A673 (cell line): ENCODE results near the gene PHACTR3. TPM values are rescaled to one million over a fixed set of nuclear protein-coding genes. Genes with fewer than 3 reads are reported as not detected.

ENCODE experiments used
- BruUV-seq: library from RNA; stranded (reverse); fragments of 400-500 nt; replicated peaks from 2 replicates; lab custom pipeline; 2021; lab: Mats Ljungman, UMichigan
- CTCF ChIA-PET: fragments of 300-600 bp; sonication (Branson Sonifier 250); formaldehyde crosslinking; loops from one replicate; lab custom pipeline; 2022; ENCODE audit warnings: antibody characterized with exemption; lab: Charles Lee
- POLR2A ChIA-PET: fragments of 300-600 bp; sonication (Branson Sonifier 250); formaldehyde crosslinking; loops from one replicate; lab custom pipeline; 2022; ENCODE audit warnings: antibody characterized with exemption; ENCODE audit not compliant: low non-redundant PET; lab: Charles Lee
- DNase-seq: peaks from one replicate; pipeline ENCODE4 v3.0.0-alpha.2; 2015; ENCODE audit warnings: low spot score
- H3K27ac ChIP-seq: fragments of 200-600 bp; sonication (generic); 2 replicates; pipeline ENCODE4 v1.5.1; 2016; ENCODE audit warnings: mixed run types, low read depth, mild to moderate bottlenecking, mixed read lengths, antibody characterized with exemption, low read length; ENCODE audit not compliant: poor library complexity, severe bottlenecking
- H3K27me3 ChIP-seq: fragments of 200-600 bp; sonication (generic); replicated peaks from 2 replicates; pipeline ENCODE4 v1.6.1; 2017; ENCODE audit warnings: mixed run types, low read depth, mild to moderate bottlenecking, mixed read lengths, antibody characterized with exemption, low read length; ENCODE audit not compliant: insufficient read depth, poor library complexity
- H3K36me3 ChIP-seq: fragments of 200-600 bp; sonication (generic); 2 replicates; pipeline ENCODE4 v1.6.1; 2016; ENCODE audit warnings: mixed run types, mild to moderate bottlenecking, mixed read lengths, antibody characterized with exemption, low read length; ENCODE audit not compliant: insufficient read depth, poor library complexity, severe bottlenecking
- H3K4me1 ChIP-seq: fragments of 200-600 bp; sonication (generic); 2 replicates; pipeline ENCODE4 v1.6.1; 2017; ENCODE audit warnings: mixed run types, mild to moderate bottlenecking, mixed read lengths, antibody characterized with exemption, low read length; ENCODE audit not compliant: insufficient read depth, poor library complexity, severe bottlenecking
- H3K4me3 ChIP-seq: fragments of 200-600 bp; sonication (generic); 2 replicates; pipeline ENCODE4 v1.5.1; 2016; ENCODE audit warnings: low read depth, mixed run types, mild to moderate bottlenecking, mixed read lengths, low read length; ENCODE audit not compliant: poor library complexity, severe bottlenecking
- H3K9me3 ChIP-seq: fragments of 200-600 bp; sonication (generic); 2 replicates; pipeline ENCODE4 v1.6.1; 2016; ENCODE audit warnings: mixed run types, low read depth, mild to moderate bottlenecking, mixed read lengths, antibody characterized with exemption, low read length; ENCODE audit not compliant: poor library complexity, severe bottlenecking
- EZH2 ChIP-seq: fragments of 200-600 bp; sonication (generic); IDR thresholded peaks from 2 replicates; pipeline ENCODE4 v1.6.1; 2017; ENCODE audit warnings: borderline replicate concordance, low read depth, mild to moderate bottlenecking, mixed read lengths, antibody characterized with exemption, low read length; ENCODE audit not compliant: poor library complexity, severe bottlenecking
- intact Hi-C: fragments of 100-400 bp; cut with micrococcal nuclease; formaldehyde crosslinking; loops from one replicate; pipeline ENCODE4 v1.10.0; 2022; ENCODE audit not compliant: unreplicated experiment
- total RNA-seq: library from RNA; stranded (reverse); gene quantifications from 2 replicates; pipeline ENCODE4 v1.2.3, GENCODE V29; 2021
- TF ChIP-seq, protein P1 (sequence below): fragments of 300-800, 200-600 bp; sonication (generic); conservative IDR thresholded peaks from 2 replicates; pipeline ENCODE4 v1.5.1; 2017; ENCODE audit warnings: low read depth, mild to moderate bottlenecking, antibody characterized with exemption, low read length, moderate library complexity, mixed read lengths

Gene PHACTR3
- total RNA-seq, 1 experiment from 2014 or later, result 0.17 TPM

DNA sequence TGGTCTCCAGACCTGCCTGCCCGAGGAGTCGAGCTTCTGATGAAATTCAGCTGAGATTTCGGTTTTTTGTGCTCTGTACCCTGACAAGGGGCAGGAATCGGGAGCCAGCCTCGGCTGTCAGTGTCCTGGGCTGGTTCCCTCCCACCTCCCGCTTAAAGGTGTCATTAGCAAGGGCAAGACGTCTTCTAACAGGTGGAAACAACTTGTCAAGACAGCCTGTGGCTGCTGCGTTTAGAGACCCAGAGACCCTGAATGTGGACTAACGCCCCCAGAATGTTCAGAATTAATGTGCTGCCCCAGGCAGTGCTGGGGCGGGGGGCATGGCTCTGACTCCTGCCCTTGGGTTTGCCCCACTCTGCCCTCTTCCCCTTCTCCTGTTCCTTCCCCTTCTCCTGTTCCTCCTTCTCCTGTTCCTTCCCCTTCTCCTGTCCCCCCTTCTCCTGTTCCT, 69.7 kb downstream of the PHACTR3 start:
- no peak for DNase-seq
- H3K36me3 ChIP-seq, result no peaks in the 10 kb centered on the region
- intact Hi-C loops, result no loop called here
- CTCF ChIA-PET, result no interaction called here
- peaks cover 41% of the 10 kb centered on the region for H3K27me3 ChIP-seq
- H3K4me3 ChIP-seq, result no peak overlapping the region
- TF ChIP-seq, protein P1, sequence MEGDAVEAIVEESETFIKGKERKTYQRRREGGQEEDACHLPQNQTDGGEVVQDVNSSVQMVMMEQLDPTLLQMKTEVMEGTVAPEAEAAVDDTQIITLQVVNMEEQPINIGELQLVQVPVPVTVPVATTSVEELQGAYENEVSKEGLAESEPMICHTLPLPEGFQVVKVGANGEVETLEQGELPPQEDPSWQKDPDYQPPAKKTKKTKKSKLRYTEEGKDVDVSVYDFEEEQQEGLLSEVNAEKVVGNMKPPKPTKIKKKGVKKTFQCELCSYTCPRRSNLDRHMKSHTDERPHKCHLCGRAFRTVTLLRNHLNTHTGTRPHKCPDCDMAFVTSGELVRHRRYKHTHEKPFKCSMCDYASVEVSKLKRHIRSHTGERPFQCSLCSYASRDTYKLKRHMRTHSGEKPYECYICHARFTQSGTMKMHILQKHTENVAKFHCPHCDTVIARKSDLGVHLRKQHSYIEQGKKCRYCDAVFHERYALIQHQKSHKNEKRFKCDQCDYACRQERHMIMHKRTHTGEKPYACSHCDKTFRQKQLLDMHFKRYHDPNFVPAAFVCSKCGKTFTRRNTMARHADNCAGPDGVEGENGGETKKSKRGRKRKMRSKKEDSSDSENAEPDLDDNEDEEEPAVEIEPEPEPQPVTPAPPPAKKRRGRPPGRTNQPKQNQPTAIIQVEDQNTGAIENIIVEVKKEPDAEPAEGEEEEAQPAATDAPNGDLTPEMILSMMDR, result no peak
- no peak for TF ChIP-seq EZH2
- H3K4me1 ChIP-seq, result no peaks in the 10 kb centered on the region
- H3K27ac ChIP-seq, result no peak overlapping the region
- H3K9me3 ChIP-seq, result no peaks in the 10 kb centered on the region
- POLR2A ChIA-PET, result no interaction called here
- BruUV-seq, result no TSS peak

- no TSS peak for BruUV-seq
- no peaks in the 10 kb centered on the region for H3K9me3 ChIP-seq
- POLR2A ChIA-PET, result no interaction called here
These were observed 71.9 kb downstream of the PHACTR3 start for GRCh38 chr20:59676126-59676850.

DNA sequence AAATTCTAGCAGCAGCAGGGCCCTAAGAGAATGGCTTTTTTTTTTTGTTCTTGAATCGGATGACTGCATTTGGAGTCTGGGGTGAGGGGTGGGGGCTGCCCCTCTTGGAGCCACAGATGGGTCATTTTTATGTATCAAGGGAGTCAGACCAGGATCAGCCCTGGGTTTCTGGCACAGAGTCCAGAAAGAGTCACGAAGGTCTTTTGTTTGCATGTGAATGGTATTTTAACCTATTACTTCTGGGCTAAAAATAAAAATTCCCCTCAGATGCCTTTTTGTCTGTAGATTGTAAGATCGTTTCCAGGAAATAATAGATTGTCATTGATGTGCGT, 72.5 kb downstream of the PHACTR3 start:
- no peak overlapping the region for H3K4me3 ChIP-seq
- DNase-seq, result no peak
- intact Hi-C loops, result no loop called here
- CTCF ChIA-PET, result no interaction called here
- no peak overlapping the region for H3K27ac ChIP-seq
- no peaks in the 10 kb centered on the region for H3K36me3 ChIP-seq
- H3K27me3 ChIP-seq, result peaks cover 53% of the 10 kb centered on the region
- H3K9me3 ChIP-seq, result no peaks in the 10 kb centered on the region
- POLR2A ChIA-PET, result no interaction called here
- no TSS peak for BruUV-seq
- TF ChIP-seq EZH2, result no peak
- TF ChIP-seq, protein P1, result no peak
- no peaks in the 10 kb centered on the region for H3K4me1 ChIP-seq

More at GRCh38 chr20:59676126-59676850, 71.9 kb downstream of the PHACTR3 start:
- Histone ChIP-seq H3K4me1 (no peaks in the 10 kb centered on the region), H3K36me3 (no peaks in the 10 kb centered on the region), H3K4me3 (no peak overlapping the region), H3K27me3 (peaks cover 53% of the 10 kb centered on the region), H3K27ac (no peak overlapping the region)
- CTCF ChIA-PET, result no interaction called here
- DNase-seq, result no peak
- TF ChIP-seq, protein P1, result no peak
- no peak for TF ChIP-seq EZH2
- intact Hi-C loops, result no loop called here
